ENCODE measurements around the gene SHKBP1.
"Not testable (repeated sequence)": the region's sequence is repeated elsewhere in the genome, so short reads cannot be mapped to it uniquely, and the experiment has no call there.

SHKBP1 gene

GRCh38 chr19:40585241-40585981 lies 8.7 kb downstream of the SHKBP1 start:
- DNase-seq (ENCODE audit: low spot score) = no peak

GRCh38 chr19:40585982-40586422 lies 9.3 kb downstream of the SHKBP1 start:
- DNase-seq (ENCODE audit: low spot score) = no peak

GRCh38 chr19:40586611-40587010 lies 9.9 kb downstream of the SHKBP1 start:
- DNase-seq (ENCODE audit: low spot score) = no peak

GRCh38 chr19:40588110-40588854 lies 11.6 kb downstream of the SHKBP1 start:
- DNase-seq (ENCODE audit: low spot score) = no peak

GRCh38 chr19:40588926-40589569 lies 12.4 kb downstream of the SHKBP1 start:
- no peak for DNase-seq (ENCODE audit: low spot score)

GRCh38 chr19:40589591-40590429 lies 13.1 kb downstream of the SHKBP1 start:
- DNase-seq (ENCODE audit: low spot score) = no peak

- DNase-seq (ENCODE audit: low spot score) = no peak
Observed at GRCh38 chr19:40590464-40591265, 14.0 kb downstream of the SHKBP1 start.

- DNase-seq (ENCODE audit: low spot score) = not testable (repeated sequence)
Observed at GRCh38 chr19:40591724-40592123, 15.1 kb downstream of the SHKBP1 start.

- peak; percentile 49 for DNase-seq (ENCODE audit: low spot score)
Observed at GRCh38 chr19:40592170-40592569, 15.5 kb downstream of the SHKBP1 start.

GRCh38 chr19:40594255-40594654 lies 17.6 kb downstream of the SHKBP1 start:
- DNase-seq (ENCODE audit: low spot score) = no peak

GRCh38 chr19:40594657-40595091 lies 18.0 kb downstream of the SHKBP1 start:
- no peak for DNase-seq (ENCODE audit: low spot score)

GRCh38 chr19:40596608-40597328 lies 20.1 kb downstream of the SHKBP1 start:
- DNase-seq (ENCODE audit: low spot score) = no peak

- DNase-seq (ENCODE audit: low spot score) = no peak
Observed at GRCh38 chr19:40597329-40597838, 20.7 kb downstream of the SHKBP1 start.

- peak; percentile 70 for DNase-seq (ENCODE audit: low spot score)
Observed at GRCh38 chr19:40598121-40598917, 21.6 kb downstream of the SHKBP1 start.

GRCh38 chr19:40598918-40599307 lies 22.2 kb downstream of the SHKBP1 start:
- DNase-seq (ENCODE audit: low spot score) = no peak

- DNase-seq (ENCODE audit: low spot score) = no peak
Observed at GRCh38 chr19:40599331-40599901, 22.7 kb downstream of the SHKBP1 start.

- DNase-seq (ENCODE audit: low spot score) = no peak
Observed at GRCh38 chr19:40599902-40600569, 23.4 kb downstream of the SHKBP1 start.

- no peak for DNase-seq (ENCODE audit: low spot score)
Observed at GRCh38 chr19:40600570-40601133, 24.0 kb downstream of the SHKBP1 start.
